Kidney epithelial cell (primary cell): ENCODE data around the gene IFIT3. TPM values are rescaled to one million over a fixed set of nuclear protein-coding genes. Genes with fewer than 3 reads are reported as not detected.

Experiments
- DNase-seq: peaks from one replicate; pipeline ENCODE4 v3.0.0-alpha.2; 2010; ENCODE audit warnings: low read depth
- H3K27me3 ChIP-seq: 2 replicates; pipeline ENCODE4 v1.6.0; 2011; ENCODE audit warnings: low read length; ENCODE audit not compliant: control insufficient read depth, insufficient read depth
- H3K36me3 ChIP-seq: 2 replicates; pipeline ENCODE4 v1.5.1; 2011; ENCODE audit warnings: low read length; ENCODE audit not compliant: control insufficient read depth, insufficient read depth
- H3K4me3 ChIP-seq: 2 replicates; pipeline ENCODE4 v1.5.1; 2011; ENCODE audit warnings: low read depth, mild to moderate bottlenecking, control low read depth, low read length
- CTCF ChIP-seq: IDR thresholded peaks from 2 replicates; pipeline ENCODE4 v1.5.1; 2011; ENCODE audit warnings: mild to moderate bottlenecking, moderate library complexity, low read length, control low read depth, inconsistent platforms; ENCODE audit not compliant: insufficient read depth, poor library complexity, severe bottlenecking
- total RNA-seq: library from RNA; depleted of rRNA; stranded (reverse); fragments of >200 nt; gene quantifications from 2 replicates; pipeline ENCODE4 v1.2.3, GENCODE V29; 2015

The IFIT3 gene
- total RNA-seq, 1 donor from 2014 or later: 14.8 TPM

- Histone ChIP-seq H3K36me3 (no peaks in the 10 kb centered on the region), H3K27me3 (no peaks in the 10 kb centered on the region), H3K4me3 (no peak overlapping the region)
- DNase-seq: no peak
- TF ChIP-seq CTCF: no peak
Observed at GRCh38 chr10:89363729-89364442, 36.1 kb downstream of the IFIT3 start.

- no peak for DNase-seq
- Histone ChIP-seq H3K36me3 (no peaks in the 10 kb centered on the region), H3K27me3 (no peaks in the 10 kb centered on the region), H3K4me3 (no peak overlapping the region)
- TF ChIP-seq CTCF: no peak
Observed at GRCh38 chr10:89364531-89364930, 36.7 kb downstream of the IFIT3 start.

GRCh38 chr10:89367529-89367928, 39.7 kb downstream of the IFIT3 start:
- Histone ChIP-seq H3K36me3 (no peaks in the 10 kb centered on the region), H3K27me3 (no peaks in the 10 kb centered on the region), H3K4me3 (no peak overlapping the region)
- DNase-seq: no peak
- TF ChIP-seq CTCF: no peak

GRCh38 chr10:89368129-89368528, 40.3 kb downstream of the IFIT3 start:
- no peak for TF ChIP-seq CTCF
- no peak for DNase-seq
- Histone ChIP-seq H3K27me3 (no peaks in the 10 kb centered on the region), H3K36me3 (no peaks in the 10 kb centered on the region), H3K4me3 (no peak overlapping the region)

GRCh38 chr10:89369156-89370105, 41.6 kb downstream of the IFIT3 start:
- no peak overlapping the region for H3K4me3 ChIP-seq
- H3K36me3 ChIP-seq: no peaks in the 10 kb centered on the region
- no peaks in the 10 kb centered on the region for H3K27me3 ChIP-seq
- TF ChIP-seq CTCF: peak; percentile 57
- DNase-seq: no peak

- TF ChIP-seq CTCF: no peak
- no peak overlapping the region for H3K4me3 ChIP-seq
Observed at GRCh38 chr10:89371079-89371478, 43.3 kb downstream of the IFIT3 start.

More at GRCh38 chr10:89371079-89371478, 43.3 kb downstream of the IFIT3 start:
- no peak for DNase-seq
- H3K36me3 ChIP-seq: no peaks in the 10 kb centered on the region
- H3K27me3 ChIP-seq: no peaks in the 10 kb centered on the region
